HepG2 (cell line): ENCODE measurements around the gene ECHS1. TPM values are rescaled to one million over a fixed set of nuclear protein-coding genes. Genes with fewer than 3 reads are reported as not detected.

Experiments used
- KDM1A ChIP-seq: IDR thresholded peaks from 2 replicates; pipeline ENCODE4 v1.6.1; 2016; ENCODE audit warnings: missing compliant biosample characterization
- MIER3 ChIP-seq: IDR thresholded peaks from 2 replicates; pipeline ENCODE4 v1.6.1; 2016; ENCODE audit warnings: missing compliant biosample characterization, borderline replicate concordance
- NCOA1 ChIP-seq: sonication (generic); formaldehyde crosslinking; IDR thresholded peaks from 2 replicates; pipeline ENCODE4 v1.9.0; 2021; ENCODE audit warnings: missing genetic modification reagents
- POGK ChIP-seq: sonication (generic); formaldehyde crosslinking; conservative IDR thresholded peaks from 2 replicates; pipeline ENCODE4 v1.8.0; 2022; ENCODE audit warnings: mild to moderate bottlenecking, moderate library complexity, missing genetic modification reagents
- TBX2 ChIP-seq: sonication (generic); formaldehyde crosslinking; IDR thresholded peaks from 2 replicates; pipeline ENCODE4 v1.5.0; 2020; ENCODE audit warnings: missing genetic modification reagents, mild to moderate bottlenecking, borderline replicate concordance
- ZC3H4 ChIP-seq: sonication (generic); formaldehyde crosslinking; IDR thresholded peaks from 2 replicates; pipeline ENCODE4 v1.4.0; 2020; ENCODE audit warnings: missing genetic modification reagents, borderline replicate concordance
- ZFAT ChIP-seq: sonication (generic); formaldehyde crosslinking; conservative IDR thresholded peaks from 2 replicates; pipeline ENCODE4 v1.8.1; 2023; ENCODE audit warnings: missing genetic modification reagents, inconsistent platforms
- ZNF598 ChIP-seq: sonication (generic); formaldehyde crosslinking; IDR thresholded peaks from 2 replicates; pipeline ENCODE4 v1.5.1; 2020; ENCODE audit warnings: mild to moderate bottlenecking, missing genetic modification reagents, borderline replicate concordance
- ZNF883 ChIP-seq: sonication (generic); formaldehyde crosslinking; IDR thresholded peaks from 2 replicates; pipeline ENCODE4 v1.5.1; 2020; ENCODE audit warnings: mild to moderate bottlenecking, missing genetic modification reagents; ENCODE audit errors: not compliant biosample characterization
- polyA plus RNA-seq, 8 experiments: library from polyadenylated mRNA; depleted of rRNA in 3 of 8; stranded (reverse) in 7 of 8; unstranded in 1 of 8; fragments of >200 nt; fragmentation: Illumina TruSeq in 4 of 8; extraction: Trizol in 4 of 8; gene quantifications; 2 replicates each; pipeline versions ENCODE4 v1.2.1 to v1.2.3, GENCODE V29; 2011 to 2016; ENCODE audit warnings: low read depth in 4 of 8, missing spikeins in 1 of 8, mixed read lengths in 1 of 8; ENCODE audit not compliant: insufficient read depth in 1 of 8
- total RNA-seq, 5 experiments: library from RNA; depleted of rRNA; stranded (reverse); fragments of >200 nt; fragmentation: Illumina TruSeq; extraction: Trizol; gene quantifications; 2 replicates each; pipeline ENCODE4 v1.2.3, GENCODE V29; 2016; ENCODE audit warnings: low read depth in 1 of 5

Gene ECHS1
- total and polyA plus RNA-seq, 2 of the 13 experiments (the other 11 are each of a cell fraction or from before 2014, with no cell fraction given): 32.7 to 195 TPM

- TF ChIP-seq TBX2 (CRISPR knock-in tag): no peak
- no peak for TF ChIP-seq NCOA1
- no peak for TF ChIP-seq MIER3 (CRISPR knock-in tag)
- TF ChIP-seq ZNF598 (CRISPR knock-in tag): no peak; the same call in 1 of the 2 replicates
- no peak for TF ChIP-seq ZNF883
- no peak for TF ChIP-seq ZC3H4 (CRISPR knock-in tag)
- no peak for TF ChIP-seq ZFAT (CRISPR knock-in tag)
- no peak for TF ChIP-seq KDM1A (CRISPR knock-in tag)
- TF ChIP-seq POGK (CRISPR knock-in tag): peak; percentile 62; the same call in 1 of the 2 replicates
Observed at GRCh38 chr10:133358162-133358924, 14.8 kb downstream of the ECHS1 start (continued).
